GM06990 (cell line): Measurements from ENCODE around the gene IKZF1.

ENCODE experiments used
- DNase-seq: peaks from one replicate; pipeline ENCODE4 v3.0.0-alpha.2; 2011; ENCODE audit not compliant: insufficient read length; ENCODE audit errors: extremely low read depth
- H3K27me3 ChIP-seq: replicated peaks from 2 replicates; pipeline ENCODE4 v1.6.0; 2011; ENCODE audit warnings: low read length; ENCODE audit not compliant: control insufficient read depth, insufficient read depth
- H3K36me3 ChIP-seq: 2 replicates; pipeline ENCODE4 v1.5.1; 2011; ENCODE audit warnings: low read length; ENCODE audit not compliant: control insufficient read depth, insufficient read depth
- H3K4me3 ChIP-seq: replicated peaks from 2 replicates; pipeline ENCODE4 v1.5.1; 2011; ENCODE audit warnings: low read depth, mild to moderate bottlenecking, control low read depth, low read length
- TF ChIP-seq, protein P1 (sequence below): IDR thresholded peaks from 2 replicates; pipeline ENCODE4 v1.5.1; 2011; ENCODE audit warnings: low read length, control low read depth, mild to moderate bottlenecking, inconsistent platforms; ENCODE audit not compliant: insufficient read depth, poor library complexity, severe bottlenecking

IKZF1 gene

DNA sequence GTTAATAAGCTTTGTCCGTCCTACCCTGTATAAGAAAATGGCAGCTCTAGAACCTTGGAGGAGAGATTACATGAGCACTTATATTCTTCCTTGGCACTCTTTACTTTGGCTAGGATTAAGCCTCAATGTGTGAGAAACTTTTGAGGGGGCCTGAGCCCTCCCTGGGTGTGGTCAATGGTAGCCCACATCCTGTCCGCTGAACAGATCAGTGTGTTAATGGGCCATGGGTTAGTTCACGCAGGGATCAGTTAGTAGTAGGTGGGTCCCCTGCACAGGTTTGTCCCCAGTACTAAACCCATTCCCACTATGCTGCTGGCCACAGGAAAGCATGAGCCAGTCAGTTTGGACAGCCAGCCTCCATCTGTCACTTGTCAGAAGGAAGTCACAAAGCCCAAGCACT is 20.2 kb upstream of the IKZF1 start:
- no peak overlapping the region for H3K4me3 ChIP-seq
- no peaks in the 10 kb centered on the region for H3K36me3 ChIP-seq
- DNase-seq, result no peak
- TF ChIP-seq, protein P1, sequence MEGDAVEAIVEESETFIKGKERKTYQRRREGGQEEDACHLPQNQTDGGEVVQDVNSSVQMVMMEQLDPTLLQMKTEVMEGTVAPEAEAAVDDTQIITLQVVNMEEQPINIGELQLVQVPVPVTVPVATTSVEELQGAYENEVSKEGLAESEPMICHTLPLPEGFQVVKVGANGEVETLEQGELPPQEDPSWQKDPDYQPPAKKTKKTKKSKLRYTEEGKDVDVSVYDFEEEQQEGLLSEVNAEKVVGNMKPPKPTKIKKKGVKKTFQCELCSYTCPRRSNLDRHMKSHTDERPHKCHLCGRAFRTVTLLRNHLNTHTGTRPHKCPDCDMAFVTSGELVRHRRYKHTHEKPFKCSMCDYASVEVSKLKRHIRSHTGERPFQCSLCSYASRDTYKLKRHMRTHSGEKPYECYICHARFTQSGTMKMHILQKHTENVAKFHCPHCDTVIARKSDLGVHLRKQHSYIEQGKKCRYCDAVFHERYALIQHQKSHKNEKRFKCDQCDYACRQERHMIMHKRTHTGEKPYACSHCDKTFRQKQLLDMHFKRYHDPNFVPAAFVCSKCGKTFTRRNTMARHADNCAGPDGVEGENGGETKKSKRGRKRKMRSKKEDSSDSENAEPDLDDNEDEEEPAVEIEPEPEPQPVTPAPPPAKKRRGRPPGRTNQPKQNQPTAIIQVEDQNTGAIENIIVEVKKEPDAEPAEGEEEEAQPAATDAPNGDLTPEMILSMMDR, result no peak
- no peaks in the 10 kb centered on the region for H3K27me3 ChIP-seq

DNA sequence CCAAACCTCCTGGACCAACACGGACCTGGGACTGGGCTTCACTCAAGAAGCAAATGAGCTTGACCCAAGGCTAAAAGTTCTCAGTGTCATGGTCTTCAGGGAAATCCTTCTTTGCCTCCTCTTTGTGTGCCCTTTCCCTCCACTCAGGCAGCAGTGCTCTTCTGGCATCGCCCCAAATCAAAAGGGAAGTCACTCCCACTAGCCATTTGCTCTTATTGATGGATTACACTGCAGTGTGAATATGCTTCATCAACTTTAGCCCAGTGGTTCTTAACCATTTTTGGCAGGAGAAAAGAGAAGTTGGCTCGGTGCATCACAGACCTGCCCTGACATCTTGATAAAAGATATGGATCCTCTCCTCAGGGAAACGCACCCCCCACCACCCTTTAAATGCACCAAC is 19.2 kb upstream of the IKZF1 start:
- no peak overlapping the region for H3K4me3 ChIP-seq
- DNase-seq, result no peak
- no peaks in the 10 kb centered on the region for H3K36me3 ChIP-seq
- TF ChIP-seq, protein P1, result no peak
- H3K27me3 ChIP-seq, result no peaks in the 10 kb centered on the region

DNA sequence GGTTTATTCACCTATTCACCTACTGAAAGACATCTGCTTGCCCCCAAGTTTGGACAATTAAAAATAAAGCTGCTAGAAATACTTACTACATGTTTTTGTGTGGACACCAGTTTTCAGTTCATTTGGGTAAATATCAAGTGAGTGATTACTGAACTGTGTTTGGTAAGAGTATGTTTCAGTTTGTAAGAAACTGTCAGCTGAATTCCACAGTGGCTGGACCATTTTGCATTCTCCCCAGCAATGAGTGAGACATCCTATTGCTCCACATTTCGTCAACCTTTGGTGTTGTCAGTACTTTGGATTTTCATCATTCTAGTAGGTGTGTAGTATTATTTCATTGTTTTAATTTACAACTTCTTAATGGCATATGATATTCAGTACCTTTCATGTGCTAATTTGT is 17.4 kb upstream of the IKZF1 start:
- DNase-seq, result no peak
- H3K27me3 ChIP-seq, result no peaks in the 10 kb centered on the region
- no peak overlapping the region for H3K4me3 ChIP-seq
- H3K36me3 ChIP-seq, result no peaks in the 10 kb centered on the region
- TF ChIP-seq, protein P1, result no peak

DNA sequence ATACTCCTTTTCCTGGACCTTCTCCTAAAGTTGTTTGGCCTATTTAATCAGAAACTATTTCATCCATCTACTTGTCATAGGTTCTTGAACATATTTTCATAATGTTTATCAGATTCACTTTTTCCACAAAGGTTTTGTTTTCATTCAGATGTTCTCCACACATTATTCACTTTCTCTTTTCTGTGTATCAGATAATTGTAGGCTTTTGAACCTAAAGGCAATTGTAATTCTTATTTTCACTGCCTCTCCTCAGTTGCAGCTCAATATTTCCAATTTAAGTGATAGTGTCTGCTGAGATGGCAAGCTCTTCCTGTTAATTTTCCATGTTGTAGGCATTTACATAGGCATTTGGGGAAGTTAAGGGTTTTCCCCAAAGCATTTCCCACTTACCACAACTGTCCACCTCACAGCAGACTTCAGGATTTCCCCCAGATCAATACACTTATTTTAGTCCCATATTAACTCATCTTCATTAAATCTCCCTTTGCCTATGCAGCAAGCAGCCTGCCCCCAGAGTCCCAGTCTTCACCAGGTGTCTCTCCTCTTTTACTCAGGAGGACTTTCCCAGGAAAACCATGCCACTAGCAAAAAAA is 12.3 kb upstream of the IKZF1 start:
- TF ChIP-seq, protein P1, result no peak
- DNase-seq, result no peak
- no peaks in the 10 kb centered on the region for H3K27me3 ChIP-seq
- H3K36me3 ChIP-seq, result no peaks in the 10 kb centered on the region
- H3K4me3 ChIP-seq, result no peak overlapping the region

DNA sequence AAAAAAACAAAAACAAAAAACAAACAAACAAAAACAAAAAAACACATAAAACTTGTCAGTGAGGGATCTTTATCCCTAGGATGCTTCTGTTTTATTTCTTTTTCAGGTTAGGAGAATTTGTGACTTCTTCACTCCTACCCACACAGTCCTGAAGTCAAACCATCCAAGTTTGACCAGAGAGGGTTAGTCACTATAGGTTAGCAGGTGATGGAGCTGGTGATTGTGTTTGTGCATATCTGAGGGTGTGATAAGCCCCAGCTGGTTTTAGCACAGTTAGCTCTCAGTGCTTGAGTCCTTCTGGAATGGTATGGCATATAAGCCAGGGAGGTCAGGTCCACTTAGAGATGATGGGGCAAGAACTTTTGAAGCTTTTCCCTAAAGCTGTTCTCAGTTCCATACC is 11.8 kb upstream of the IKZF1 start:
- TF ChIP-seq, protein P1, result no peak
- H3K4me3 ChIP-seq, result no peak overlapping the region
- no peak for DNase-seq
- H3K36me3 ChIP-seq, result no peaks in the 10 kb centered on the region
- no peaks in the 10 kb centered on the region for H3K27me3 ChIP-seq
